Measurements from ENCODE around the gene ACOT7.

DNA sequence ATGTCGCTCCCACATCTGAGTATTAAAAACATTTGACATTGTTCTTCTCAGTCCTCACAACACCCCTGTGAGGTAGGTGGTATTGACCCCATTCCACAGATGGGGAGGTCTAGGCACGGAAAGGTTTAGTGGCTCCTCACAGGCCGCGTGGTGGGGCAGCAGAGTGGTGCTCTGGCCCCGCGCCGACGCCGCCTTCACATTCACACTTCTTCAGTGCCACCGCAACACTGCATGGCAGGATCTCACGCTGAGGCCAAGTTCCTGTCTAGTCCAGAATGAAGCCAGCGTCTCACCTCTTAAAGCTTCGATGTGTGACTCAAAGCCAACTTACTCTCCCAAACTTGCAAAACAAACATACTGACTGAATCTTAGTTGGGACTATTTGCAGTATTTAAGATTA is 169.9 kb downstream of the ACOT7 start:
- TF ChIP-seq POLR2A (IDR thresholded peaks at IDR 0.05), result no peak
- TF ChIP-seq CTCF (IDR thresholded peaks at IDR 0.05), result no peak
- TF ChIP-seq POLR2AphosphoS5 (IDR thresholded peaks at IDR 0.05; ENCODE audit: insufficient read depth in 1 of 2, low read depth in 1 of 2), result no peak
